Activated T-cell treated with anti-CD3 and anti-CD28 coated beads, Interleukin-2, amount 50 U/mL, for 48 hours (primary cell): ENCODE results near the gene COASY.
A peak's percentile ranks its signal among the peaks of the same experiment; 100 is the strongest.
"Not testable (repeated sequence)": the region's sequence is repeated elsewhere in the genome, so short reads cannot be mapped to it uniquely, and the experiment has no call there.

Experiments
- DNase-seq, 2 experiments: peaks; one replicate each; pipeline ENCODE4 v3.0.0-alpha.2; 2020

The COASY gene

GRCh38 chr17:42554250-42555121 is 7.5 kb upstream of the COASY start:
- peak; percentile 82 to 87 for DNase-seq

GRCh38 chr17:42555122-42555622 is 6.8 kb upstream of the COASY start:
- DNase-seq, result no peak

DNA sequence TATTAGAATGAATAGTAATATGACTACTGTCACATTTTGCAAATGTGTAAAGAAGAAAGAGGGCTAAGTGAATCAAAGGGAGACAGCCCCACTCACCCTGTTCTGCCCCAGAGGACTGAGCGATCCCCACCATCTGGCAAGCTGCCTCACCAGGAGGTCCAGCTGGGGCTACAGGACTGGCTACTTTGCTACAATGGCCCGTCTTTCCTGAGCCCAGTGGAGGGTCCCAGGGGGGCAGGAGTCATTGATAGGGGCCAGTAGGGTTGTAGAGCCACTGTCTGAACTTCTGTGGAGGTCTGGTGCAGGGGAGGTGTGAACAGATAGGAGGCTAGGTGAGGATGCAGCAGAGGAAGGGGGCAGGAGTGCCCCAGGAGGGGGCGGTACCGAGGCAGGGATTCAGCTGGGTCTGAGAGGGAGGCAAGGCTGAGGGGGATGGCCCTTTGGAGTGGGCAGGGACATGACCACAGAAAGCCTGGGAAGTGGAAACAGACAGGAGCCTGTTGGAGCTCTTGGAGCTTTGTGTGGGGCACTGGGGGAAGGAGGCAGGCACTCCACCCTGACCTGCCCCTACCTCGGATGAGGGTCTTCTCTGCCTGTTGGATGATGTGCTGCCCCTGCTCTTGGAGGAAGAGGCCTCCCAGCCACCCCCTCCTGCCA is 5.9 kb upstream of the COASY start:
- not testable (repeated sequence) for DNase-seq

GRCh38 chr17:42559075-42559474 is 2.9 kb upstream of the COASY start:
- no peak for DNase-seq

DNA sequence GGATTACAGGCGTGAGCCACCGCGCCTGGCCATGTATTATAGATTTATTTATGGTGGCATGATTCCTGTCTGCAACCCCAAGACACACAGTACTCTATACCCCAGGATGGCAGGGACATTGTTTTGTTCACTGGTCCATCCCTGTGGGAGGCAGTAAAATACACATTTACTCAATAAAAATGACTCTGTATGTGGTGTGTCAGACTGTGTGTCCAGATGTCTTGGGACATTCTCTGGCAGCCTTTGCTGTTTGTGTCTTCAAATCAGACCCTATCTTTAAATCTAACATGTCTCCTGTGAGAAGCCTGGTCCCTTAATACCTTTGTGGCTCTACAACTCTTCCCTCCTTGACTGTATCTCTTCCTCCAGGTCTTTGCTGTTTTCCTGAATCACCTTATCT is 1.7 kb upstream of the COASY start:
- DNase-seq, result no peak

- DNase-seq, result peak in 1 of 2 experiments; percentile 46
Measured at GRCh38 chr17:42562388-42563142, 617 bp downstream of the COASY start.

DNA sequence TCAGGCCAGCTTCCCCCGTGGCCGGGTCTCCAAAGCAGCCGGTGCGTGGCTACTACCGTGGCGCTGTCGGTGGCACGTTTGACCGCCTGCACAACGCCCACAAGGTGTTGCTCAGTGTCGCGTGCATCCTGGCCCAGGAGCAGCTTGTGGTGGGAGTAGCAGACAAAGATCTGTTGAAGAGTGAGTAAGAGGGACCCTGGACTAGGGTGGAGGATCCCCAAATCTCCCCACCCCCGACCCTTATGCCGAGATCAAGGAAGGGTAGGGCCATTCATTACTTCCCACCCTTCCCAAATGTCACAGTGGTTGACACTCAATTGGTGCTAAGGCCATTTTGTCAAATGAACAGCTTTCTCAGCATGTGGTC is 1.2 kb downstream of the COASY start:
- no peak for DNase-seq

DNA sequence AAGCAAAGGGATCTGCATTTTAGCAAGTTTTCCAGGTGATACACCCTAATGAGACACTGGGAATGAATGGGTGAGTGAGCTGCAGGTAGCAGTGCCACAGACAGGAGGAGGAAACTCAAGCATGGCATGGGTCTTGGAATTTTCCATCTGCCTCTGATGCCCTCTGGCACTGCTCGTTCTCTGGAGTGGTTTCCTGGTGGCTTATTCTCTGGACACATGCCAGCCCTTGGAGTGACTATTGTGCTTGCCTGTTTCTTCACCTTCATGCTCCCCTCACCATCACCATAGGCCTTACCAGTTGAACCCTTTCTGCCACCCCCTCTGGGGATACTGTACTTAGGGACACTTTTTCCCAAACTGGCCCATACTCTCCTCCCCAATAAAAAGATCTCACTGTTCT is 1.6 kb downstream of the COASY start:
- no peak for DNase-seq

GRCh38 chr17:42563950-42564349 is 2.0 kb downstream of the COASY start:
- no peak for DNase-seq

DNA sequence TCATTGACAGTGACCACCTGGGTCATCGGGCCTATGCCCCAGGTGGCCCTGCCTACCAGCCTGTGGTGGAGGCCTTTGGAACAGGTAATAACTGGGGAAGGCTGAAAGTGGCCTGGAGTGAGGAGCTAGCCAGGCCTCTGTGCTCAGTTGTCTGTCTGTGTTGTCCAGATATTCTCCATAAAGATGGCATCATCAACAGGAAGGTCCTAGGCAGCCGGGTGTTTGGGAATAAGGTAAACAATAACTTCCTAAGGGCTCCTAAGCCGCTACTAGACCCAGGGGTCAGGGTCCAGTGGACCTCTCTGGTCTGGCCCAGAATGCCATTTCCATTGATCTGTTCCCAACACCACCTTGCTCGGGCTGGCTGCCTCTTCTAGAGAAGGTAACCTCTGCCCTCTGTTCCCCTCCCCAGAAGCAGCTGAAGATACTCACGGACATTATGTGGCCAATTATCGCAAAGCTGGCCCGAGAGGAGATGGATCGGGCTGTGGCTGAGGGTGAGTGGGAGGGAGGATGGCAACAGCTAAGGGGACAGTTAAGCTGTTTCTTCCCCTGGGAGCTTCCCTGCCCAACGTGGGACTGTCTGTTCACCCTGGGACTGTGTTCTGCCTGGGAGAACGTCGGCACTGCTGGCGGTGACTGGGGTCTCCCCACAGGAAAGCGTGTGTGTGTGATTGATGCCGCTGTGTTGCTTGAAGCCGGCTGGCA is 3.0 kb downstream of the COASY start:
- DNase-seq, result no peak

DNA sequence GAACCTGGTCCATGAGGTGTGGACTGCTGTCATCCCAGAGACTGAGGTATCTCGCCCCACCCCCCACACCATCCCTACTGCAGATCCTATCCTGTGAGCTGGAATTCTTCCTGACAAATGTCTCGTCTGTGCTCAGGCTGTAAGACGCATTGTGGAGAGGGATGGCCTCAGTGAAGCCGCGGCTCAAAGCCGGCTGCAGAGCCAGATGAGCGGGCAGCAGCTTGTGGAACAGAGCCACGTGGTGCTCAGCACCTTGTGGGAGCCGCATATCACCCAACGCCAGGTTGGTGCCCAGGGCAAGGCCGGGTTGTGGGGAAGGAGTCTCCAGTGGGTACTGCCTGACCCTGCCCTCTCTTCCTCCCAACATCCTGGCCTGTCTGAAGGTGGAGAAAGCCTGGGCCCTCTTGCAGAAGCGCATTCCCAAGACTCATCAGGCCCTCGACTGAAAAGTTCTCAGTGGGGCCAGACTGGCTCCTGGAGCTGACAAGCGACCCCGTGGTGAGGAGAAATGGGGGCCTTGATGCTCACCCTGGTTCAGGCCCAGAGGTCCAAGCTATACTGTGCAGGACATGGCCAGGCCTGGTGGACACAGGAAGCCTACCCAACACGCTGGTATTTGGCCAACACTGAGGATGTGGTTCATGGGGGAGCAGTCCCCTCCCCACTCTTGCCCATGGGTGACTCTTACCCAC is 3.7 kb downstream of the COASY start:
- DNase-seq, result no peak

DNA sequence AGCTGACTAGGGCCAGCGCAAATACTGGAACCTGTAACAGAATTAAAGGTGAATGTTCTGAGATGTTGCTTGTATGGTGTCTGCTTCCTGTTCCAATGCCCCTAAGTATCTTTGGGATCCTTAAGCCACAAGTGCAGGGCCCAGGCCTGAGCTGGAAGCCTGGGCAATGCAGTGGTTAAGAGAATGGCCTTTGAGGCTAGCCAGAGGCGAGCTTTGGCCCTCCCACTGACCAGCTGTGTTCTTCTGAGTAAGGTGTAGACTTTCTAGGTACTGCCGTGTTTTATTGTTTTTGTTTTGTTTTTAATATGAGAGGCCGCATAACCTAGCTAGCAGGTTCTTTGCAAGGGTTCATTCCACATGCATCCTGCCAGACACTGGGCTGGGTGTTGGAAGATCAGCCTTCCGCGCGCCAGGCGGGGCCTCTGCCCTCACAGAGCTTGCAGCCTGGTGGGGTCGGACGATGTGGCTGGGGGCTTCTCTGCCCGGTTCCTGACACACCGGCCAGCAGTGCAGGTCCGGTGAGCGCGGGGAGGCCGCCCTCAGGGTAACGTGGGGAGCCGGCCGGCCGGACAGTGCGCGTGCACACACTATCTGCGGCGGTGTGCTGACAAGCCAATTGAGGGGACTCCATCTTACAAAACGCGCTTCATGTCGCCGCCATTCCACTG is 4.4 kb downstream of the COASY start:
- DNase-seq, result no peak

GRCh38 chr17:42566883-42567573 is 5.1 kb downstream of the COASY start, which contains the start of gene MLX:
MLX (plus strand) TSS chr17:42567100; CDS start chr17:42567125, 25 bp downstream.
- peak; percentile 94 to 95 for DNase-seq

GRCh38 chr17:42568341-42569111 is 6.6 kb downstream of the COASY start:
- DNase-seq, result no peak

- DNase-seq, result no peak
Measured at GRCh38 chr17:42571435-42572225, 9.7 kb downstream of the COASY start.

GRCh38 chr17:42573095-42573494 is 11.1 kb downstream of the COASY start:
- DNase-seq, result no peak

GRCh38 chr17:42574463-42574862 is 12.5 kb downstream of the COASY start:
- no peak for DNase-seq

DNA sequence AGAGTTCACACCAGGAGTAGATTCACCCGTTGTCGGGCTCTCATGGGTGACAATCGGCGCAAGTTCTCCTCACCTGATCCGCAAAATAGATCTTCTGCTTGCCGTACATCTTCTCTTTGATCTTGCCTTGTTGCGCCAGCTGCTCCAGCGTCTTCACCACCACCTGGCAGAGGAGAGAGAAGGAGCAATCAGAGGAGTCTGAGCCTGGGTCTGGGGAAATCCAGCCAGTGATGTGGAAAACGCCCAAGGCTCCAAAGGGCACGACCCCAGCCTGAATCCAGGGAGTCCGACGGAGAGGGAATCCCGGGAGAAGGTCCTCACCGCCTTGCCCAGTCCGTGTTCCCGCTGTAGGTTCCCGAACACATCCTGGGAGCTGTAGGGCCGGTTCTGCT is 15.2 kb downstream of the COASY start:
- DNase-seq, result no peak
